Stimulated activated CD4-positive, alpha-beta T cell treated with anti-CD3 and anti-CD28 coated beads, Interleukin-15, amount 100 ng/mL, for 48 hours (primary cell): ENCODE measurements around the gene CEP70.
"Not testable (repeated sequence)": the region's sequence is repeated elsewhere in the genome, so short reads cannot be mapped to it uniquely, and the experiment has no call there.

ENCODE experiments used
- DNase-seq, 2 donors: peaks; one replicate each; pipeline ENCODE4 v3.0.0-alpha.2; 2020; ENCODE audit warnings: low read depth in 2 of 2

CEP70 gene

DNA sequence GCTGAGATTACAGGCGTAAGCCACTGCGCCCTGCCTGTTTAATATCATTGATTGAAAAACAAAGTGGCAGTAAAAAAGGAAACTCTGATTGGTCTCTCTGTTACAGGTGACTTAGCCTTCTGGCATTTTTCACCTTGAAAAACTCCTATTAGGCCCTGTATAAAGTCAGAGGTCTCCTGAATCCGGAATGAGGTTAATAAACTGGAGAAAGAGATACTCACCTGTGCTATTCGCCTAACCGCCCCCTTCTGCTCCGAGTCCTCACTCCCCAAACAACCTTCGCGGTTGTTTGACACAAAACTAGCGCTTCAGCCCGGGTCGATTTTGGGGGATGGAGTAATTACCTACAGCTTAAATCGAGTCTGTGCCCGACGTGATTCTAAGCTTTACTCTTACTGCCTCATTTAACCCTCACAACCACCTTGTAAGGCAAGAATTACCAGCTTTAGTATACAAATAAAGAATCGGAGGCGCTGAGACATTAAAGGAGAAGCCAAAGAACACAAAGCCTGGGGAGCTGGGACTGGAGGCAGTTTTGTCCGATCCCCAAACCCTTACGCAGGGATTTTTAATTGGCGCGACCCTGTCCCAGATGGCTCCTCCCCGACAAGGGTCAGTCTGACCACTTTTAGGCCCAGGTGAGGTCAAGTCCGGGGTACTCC is 441 bp downstream of the CEP70 start:
- no peak for DNase-seq

DNA sequence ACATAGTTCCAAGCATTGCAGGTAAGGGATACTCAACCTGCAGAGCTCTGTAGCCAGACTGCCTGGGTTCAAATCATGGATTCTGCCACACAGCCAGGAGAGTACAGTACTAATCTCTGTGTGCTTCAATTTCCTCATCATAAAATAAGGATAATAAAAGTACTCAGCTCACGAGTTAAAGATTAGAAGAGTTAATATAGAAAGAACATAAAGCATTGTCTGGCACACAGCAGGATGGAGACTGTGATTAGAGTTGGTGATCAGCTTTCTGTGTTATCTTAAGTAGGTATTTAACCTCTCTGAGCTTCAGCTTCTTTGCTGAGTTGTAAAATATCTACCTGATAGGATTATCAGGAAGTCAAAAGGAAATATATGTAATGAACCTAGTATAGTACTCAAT is 2.7 kb downstream of the CEP70 start:
- no peak for DNase-seq

DNA sequence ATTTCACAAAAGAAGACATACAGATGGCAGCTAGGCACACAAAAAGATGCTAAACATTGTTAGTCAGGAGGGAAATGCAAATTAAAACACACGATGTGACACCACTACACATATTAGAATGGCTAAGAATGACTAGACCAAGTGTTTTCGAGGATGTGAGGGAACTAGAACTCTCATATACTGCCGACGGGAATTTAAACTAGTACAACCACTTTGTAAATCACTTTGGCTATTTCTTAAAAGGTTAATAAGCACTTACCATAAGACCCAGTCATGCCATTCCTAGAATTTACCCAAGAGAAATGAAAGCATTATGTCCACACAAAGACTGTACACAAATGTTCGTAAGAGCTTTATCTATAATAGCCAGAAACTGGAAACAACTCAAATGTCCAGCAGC is 5.6 kb downstream of the CEP70 start:
- no peak for DNase-seq

DNA sequence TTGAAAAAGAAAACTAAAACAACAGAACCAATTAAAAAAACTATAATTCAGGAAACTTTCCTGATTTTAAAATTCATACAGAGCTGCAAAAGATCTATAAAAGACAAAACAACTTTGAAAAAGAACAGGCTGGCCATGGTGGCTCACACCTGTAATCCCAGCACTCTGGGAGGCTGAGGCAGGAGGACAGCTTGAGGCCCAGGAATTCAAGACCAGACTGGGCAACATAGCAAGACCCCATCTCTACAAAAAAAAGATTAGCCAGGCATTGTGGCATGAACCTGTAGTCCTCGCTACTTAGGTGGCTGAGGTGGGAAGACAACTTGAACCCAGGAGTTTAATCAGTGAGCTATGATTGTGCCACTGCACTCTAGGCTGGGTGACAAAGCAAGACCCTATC is 6.7 kb downstream of the CEP70 start:
- DNase-seq, result no peak

DNA sequence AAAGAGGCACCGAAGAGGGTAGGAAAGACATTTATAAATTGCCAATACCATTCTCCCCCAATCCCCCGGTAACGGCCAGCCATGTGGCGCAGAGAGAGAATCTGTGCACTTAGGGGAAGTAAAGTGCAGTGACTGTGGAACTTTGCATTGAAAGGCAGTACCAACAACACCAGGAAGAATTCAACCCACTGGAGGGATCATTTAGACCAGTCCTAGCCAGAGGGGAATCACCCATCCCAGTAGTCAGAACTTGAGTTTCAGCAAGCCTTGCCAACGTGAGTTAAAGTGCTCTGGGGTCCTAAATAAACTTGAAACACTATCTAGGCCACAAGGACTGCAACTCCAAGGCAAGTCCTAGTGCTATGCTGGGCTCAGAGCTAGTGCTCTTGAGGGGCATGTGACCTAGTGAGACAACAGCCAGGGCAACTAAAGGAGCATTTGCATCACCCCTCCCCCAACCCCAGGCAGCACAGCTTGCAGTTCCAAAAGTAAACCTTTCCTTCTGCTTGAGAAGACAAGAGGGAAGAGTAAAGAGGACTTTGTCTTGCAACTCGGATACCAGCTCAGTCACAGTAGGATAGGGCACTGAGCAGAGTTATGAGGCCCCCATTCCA is 15.0 kb downstream of the CEP70 start:
- DNase-seq, result no peak

DNA sequence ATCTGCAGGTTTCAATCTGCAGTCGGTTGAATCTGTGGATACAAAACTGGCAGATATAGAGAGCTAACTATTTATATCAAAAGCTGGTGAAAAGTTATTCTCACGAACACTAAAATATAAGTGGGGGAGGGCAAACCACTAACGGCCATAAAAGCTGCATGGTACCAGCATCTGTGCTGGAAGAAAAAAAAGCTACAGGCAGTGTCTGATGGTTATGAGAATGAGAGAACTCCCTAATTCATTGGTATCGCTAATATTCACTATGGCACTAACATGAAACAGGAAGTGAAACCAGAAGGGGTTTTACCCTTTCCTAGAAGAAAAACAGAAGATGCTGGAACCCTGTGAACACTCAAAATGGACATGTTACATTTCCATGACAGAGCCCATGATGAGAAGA is 15.9 kb downstream of the CEP70 start:
- no peak for DNase-seq

DNA sequence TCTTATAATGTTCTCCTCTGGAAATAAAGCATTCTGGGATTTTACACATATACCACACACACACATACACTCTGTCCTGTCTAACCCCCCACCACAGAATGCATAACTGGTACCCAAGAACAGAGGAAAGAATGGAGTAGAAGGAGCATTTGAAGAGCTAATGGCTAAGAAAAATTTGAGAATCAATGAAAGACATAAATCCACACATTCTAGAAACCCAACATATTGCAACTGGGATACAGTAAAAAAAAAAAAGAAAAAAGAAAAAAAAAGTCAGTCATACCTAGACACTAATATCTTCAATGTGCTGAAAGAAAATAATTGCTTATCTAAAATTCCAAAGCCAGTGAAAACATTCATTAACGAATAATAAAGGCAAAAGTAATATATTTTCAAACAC is 20.9 kb downstream of the CEP70 start:
- no peak for DNase-seq

DNA sequence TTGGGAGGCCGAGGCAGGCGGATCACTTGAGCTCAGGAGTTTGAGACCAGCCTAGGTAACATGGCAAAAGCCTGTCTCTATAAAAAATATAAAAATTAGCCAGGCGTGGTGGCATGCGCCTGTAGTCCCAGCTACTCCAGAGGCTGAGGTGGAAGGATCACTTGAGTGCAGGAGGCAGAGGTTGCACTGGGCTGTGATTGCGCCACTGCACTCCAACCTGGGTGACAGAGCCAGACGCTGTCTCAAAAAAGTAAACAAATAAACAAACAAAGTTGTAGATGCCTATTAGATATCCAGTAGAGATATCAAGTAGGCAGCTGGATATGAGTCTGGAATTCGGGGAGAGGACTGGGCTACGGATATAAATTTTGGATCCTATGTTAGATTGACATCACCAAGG is 24.4 kb downstream of the CEP70 start:
- DNase-seq, result not testable (repeated sequence)

DNA sequence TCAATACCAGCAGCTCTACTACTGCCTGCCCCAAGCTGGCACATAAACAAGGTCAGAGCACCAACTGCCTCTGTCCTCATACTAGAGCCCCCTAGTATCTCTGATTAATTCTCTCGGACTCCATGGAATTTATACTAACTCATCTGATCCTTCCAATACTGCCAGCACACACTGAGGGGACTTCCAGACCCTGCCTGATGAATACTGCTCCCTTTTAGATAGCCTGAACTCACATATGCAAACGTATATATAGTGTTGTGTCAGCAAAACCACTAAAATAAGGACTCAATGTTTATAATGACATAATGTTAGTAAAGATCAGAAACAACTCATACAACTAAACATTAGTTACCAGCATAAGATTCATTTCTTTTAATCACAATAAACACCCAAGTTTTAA is 25.0 kb downstream of the CEP70 start:
- no peak for DNase-seq

DNA sequence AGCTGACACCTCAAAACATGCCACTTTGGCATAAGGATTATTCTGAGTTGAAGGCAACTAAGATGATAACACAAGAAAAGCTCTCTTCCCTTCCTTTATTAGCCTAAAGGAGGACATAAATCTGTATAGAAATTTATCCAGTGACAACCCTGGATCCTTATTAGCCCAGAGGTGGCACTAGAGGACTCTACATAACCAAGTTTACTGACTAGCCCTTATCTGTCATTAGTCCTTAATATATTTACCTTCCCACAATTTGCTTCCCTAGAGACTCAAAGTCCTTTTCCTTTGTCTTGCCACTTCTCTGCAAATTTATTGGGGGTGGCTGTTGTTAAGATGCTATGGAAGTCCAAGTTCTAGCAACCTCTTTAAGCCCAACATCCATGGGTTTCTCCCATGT is 26.7 kb downstream of the CEP70 start:
- DNase-seq, result no peak

DNA sequence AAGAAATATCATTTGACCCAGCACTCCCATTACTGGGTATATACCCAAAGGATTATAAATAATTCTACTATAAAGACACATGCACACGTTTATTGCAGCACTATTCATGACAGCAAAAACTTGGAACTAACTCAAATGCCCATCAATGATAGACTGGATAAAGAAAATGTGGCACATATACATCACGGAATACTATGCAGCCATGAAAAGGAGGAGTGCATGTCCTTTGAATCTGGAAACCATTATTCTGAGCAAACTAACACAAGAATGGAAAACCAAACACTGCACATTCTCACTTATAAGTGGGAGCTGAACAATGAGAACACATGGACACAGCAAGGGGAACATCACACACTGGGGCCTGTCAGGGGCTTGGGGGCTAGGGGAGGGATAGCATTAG is 27.8 kb downstream of the CEP70 start:
- DNase-seq, result not testable (repeated sequence)

DNA sequence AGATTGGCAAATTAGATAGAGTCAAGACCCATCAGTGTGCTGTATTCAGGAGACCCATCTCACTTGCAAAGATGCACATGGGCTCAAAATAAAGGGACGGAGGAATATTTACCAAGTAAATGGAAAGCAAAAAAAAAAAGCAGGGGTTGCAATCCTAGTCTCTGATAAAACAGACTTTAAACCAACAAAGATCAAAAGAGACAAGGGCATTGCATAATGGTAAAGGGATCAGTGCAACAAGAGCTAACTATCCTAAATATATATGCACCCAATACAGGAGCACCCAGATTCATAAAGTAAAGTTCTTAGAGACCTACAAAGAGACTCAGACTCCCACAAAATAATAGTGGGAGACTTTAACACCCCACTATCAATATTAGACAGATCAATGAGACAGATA is 31.2 kb downstream of the CEP70 start:
- not testable (repeated sequence) for DNase-seq

DNA sequence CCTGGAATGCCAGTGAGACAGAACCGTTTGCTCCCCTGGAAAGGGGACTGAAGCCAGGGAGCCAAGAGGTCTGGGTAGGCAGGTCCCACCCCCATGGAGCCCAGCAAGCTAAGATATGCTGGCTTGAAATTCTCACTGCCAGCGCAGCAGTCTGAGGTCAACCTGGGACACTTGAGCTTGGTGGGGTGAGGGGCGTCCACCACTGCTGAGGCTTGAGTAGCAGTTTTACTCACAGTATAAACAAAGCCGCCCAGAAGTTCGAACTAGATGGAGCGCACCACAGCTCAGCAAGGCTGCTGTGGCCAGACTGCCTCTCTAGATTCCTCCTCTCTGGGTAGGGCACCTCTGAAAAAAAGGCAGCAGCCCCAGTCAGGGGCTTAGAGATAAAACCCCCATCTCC is 33.6 kb downstream of the CEP70 start:
- no peak for DNase-seq

DNA sequence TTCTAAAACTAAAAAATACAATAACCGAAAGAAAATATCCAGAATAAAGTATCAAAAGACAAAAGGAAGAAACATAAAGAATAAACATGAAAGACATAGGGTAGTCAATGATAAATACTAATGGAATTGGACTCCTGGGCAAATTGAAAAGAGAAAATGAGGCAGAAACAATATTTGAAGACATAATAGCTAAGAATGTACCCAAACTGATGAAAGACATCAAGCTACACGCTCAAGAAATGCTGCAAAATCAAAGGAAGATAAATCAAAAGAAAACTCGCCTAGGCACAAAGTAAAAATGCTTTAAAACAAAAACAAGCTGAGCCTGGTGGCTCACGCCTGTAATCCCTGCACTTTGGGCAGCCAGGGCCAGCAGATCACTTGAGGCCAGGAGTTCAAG is 34.9 kb downstream of the CEP70 start:
- DNase-seq, result no peak

DNA sequence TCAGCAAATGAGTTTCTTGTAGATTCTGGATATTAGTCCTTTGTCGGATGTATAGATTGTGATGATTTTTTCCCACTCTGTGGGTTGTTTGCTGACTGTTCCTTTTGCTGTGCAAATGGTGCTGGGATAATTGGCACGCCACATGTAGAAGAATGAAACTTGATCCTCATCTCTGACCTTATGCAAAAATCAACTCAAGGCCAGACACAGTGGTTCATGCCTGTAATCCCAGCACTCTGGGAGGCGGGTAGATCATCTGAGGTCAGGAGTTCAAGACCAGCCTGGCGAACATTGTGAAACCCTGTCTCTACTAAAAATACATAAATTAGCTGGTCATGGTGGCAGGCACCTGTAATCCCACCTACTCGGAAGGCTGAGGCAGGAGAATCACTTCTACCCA is 39.3 kb downstream of the CEP70 start:
- DNase-seq, result not testable (repeated sequence)

DNA sequence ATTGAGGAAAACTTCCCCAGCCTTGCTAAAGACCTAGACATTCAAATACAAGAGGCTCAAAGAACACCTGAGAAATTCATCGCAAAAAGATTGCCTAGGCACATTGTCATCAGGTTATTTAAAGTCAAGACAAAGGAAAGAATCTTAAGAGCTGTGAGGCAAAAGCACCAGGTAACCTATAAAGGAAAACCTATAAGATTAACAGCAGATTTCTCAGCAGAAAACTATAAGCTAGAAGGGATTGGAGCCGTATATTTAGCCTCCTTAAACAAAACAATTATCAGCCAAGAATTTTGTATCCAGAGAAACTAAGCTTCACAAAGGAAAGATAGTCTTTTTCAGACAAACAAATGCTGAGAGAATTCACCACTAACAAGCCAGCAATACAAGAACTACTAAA is 43.1 kb downstream of the CEP70 start:
- not testable (repeated sequence) for DNase-seq

DNA sequence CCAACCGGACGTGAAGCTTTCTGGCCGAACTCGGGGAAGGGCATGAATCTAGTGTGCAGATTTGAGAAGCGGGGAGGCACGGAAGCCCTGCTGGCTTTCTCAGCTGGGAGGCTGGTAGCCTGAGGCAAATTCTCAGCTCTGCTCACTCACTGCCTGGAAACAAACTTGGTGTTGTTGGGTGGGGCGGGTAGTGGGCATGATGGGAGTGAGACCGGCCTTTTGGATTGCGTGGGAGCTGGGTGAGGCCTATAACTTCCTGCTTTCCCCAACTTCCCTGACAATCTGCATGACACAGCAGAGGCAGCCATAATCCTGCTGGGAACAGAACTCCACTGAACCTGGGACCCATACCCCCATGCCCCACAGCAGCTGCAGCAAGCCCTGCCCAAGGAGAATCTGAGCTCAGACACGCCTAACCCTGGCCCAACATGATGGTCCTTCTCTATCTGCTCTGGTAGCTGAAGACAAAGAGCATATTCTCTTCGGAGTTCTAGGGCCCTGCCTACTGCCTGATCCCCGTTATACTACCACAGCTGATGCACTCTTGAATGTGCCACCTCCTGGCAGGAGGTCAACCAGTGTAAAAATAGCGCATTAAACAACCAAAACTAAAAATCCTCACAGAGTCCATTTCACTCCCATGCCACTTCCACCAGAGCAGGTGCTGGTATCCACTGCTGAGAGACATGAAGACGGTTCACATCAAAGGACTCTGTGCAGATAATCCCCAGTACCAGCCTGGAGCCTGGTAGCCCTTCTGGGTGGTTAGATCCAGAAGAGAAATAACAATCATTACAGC is 44.7 kb downstream of the CEP70 start:
- no peak for DNase-seq

DNA sequence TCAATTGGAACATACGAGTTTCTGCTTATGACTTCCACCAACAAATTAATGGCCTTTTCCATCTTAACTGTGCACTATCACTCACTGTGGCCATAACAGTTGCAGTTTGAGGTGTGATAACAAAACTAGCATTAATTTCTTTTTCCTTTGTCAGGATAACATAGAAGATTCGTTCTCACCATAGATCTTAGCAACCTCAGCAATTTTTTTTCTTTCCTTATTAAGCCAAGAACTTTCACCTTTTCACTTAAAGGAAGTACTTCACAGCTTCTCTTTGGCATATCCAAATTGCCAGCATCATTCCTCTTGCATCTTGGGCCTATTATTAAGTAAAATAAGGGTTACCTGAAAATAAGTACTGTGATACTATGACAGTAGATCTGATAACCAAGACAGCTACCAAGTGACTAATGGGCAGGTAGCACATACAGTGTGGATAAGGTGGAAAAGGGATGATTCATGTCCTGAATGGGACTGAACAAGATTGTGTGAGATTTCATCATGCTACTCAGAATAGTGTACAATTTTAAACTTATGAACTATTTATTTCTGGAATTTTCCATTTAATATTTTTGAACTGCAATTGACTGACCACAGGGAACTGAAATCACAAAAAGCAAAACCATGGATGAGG is 46.6 kb downstream of the CEP70 start:
- no peak for DNase-seq

DNA sequence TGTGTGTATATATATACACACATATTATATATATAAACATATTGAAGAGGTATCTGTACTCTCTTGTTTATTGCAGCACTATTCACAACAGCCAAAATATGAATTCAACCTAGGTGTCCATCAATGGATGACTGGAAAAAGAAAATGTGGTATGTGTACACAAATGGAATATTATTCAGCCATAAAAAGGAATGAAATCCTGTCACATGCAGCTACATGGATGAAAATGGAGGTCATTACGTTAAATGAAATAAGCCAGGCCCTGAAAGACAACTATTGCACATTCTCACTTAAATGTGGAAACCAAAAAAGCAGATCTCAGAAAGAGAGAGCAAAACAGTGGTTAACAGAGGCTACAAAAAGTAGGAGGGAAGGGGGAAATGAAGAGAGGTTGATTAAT is 49.5 kb downstream of the CEP70 start:
- DNase-seq, result no peak

DNA sequence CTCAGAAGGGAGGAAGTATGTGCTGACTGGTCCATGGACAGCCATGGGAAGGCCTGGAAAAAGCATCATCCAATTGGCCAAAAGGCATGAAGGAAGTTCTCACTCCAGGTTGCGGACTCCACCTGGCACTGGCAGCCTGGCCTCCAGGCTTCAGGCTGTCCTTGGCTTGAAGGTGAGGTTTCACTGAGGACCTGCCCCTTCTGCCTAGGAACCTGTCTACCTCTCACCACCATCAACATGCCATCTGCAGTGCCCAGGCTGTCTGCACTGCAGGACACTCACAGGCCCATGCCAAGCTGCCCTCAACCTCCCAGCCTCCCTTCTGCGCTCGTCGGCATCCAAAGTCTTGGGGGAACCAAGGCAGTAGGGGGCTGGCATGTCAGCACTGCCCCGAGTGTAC is 51.1 kb downstream of the CEP70 start:
- no peak for DNase-seq

DNA sequence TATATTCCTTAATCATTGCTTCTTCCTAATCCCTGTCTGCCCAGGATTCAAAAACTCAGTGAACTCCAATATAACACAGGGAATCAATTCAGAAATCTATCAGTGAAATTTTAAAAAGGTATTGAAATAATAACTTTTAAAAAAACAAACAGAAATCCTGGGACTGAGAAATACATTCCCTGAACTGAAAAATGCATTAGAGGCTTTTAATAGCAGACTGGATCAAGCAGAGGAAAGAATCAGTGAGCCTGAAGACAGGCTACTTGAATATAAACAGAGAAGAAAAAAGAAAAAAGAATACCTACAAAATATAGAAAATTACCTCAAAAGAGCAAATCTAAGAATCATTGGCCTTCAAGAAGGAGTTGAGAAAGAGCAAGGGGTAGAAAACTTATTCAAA is 54.7 kb downstream of the CEP70 start:
- no peak for DNase-seq

DNA sequence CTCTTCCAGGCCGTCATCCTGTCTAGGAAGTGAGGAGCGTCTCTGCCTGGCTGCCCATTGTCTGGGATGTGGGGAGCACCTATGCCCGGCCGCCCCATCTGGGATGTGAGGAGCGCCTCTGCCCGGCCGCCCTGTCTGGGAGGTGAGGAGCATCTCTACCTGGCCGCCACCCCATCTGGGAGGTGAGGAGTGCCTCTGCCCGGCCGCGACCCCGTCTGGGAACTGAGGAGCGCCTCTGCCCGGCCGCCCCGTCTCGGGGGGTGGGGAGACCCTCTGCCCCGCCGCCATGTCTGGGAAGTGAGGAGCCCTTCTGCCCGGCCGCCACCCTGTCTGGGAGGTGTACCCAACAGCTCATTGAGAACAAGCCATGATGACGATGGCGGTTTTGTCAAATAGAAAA is 72.6 kb downstream of the CEP70 start:
- DNase-seq, result not testable (repeated sequence)
